HTR-8/SVneo (cell line): ENCODE data around the gene MAGEF1.

Experiments used
- DNase-seq: peaks from one replicate; pipeline ENCODE4 v3.0.0; 2011; ENCODE audit warnings: low spot score, mixed read lengths; ENCODE audit not compliant: insufficient read length
- FAIRE-seq: peaks from 2 replicates; lab custom pipeline; 2011; peaks lifted over from hg19 to GRCh38; lab: Jason Lieb, UNC

Gene MAGEF1

GRCh38 chr3:184711493-184712247, at the start of gene MAGEF1:
MAGEF1 (minus strand) TSS chr3:184712064; CDS start chr3:184711821, 243 bp downstream.
- DNase-seq (peak; percentile 92), FAIRE-seq (peak; percentile 57)

- no peak for DNase-seq
Measured at GRCh38 chr3:184761075-184761841, 49.4 kb upstream of the MAGEF1 start.

GRCh38 chr3:184760337-184761074, 48.6 kb upstream of the MAGEF1 start:
- FAIRE-seq (no peak), DNase-seq (no peak)

More at GRCh38 chr3:184761075-184761841, 49.4 kb upstream of the MAGEF1 start:
- FAIRE-seq = no peak

- FAIRE-seq (no peak), DNase-seq (no peak)
Measured at GRCh38 chr3:184759666-184760200, 47.9 kb upstream of the MAGEF1 start.

- DNase-seq (no peak), FAIRE-seq (no peak)
Measured at GRCh38 chr3:184758056-184758455, 46.2 kb upstream of the MAGEF1 start.

GRCh38 chr3:184757022-184757651, 45.3 kb upstream of the MAGEF1 start:
- DNase-seq (peak; percentile 66), FAIRE-seq (no peak)

- no peak for FAIRE-seq
- DNase-seq = no peak
Measured at GRCh38 chr3:184756151-184757021, 44.5 kb upstream of the MAGEF1 start.

GRCh38 chr3:184755315-184755731, 43.5 kb upstream of the MAGEF1 start:
- no peak for FAIRE-seq
- no peak for DNase-seq

- FAIRE-seq (no peak), DNase-seq (no peak)
Measured at GRCh38 chr3:184752361-184752760, 40.5 kb upstream of the MAGEF1 start.

- FAIRE-seq (peak; percentile 40), DNase-seq (no peak)
Measured at GRCh38 chr3:184751204-184752040, 39.6 kb upstream of the MAGEF1 start.

GRCh38 chr3:184750349-184751083, 38.7 kb upstream of the MAGEF1 start:
- FAIRE-seq (no peak), DNase-seq (no peak)

- no peak for DNase-seq
- no peak for FAIRE-seq
Measured at GRCh38 chr3:184749168-184749744, 37.4 kb upstream of the MAGEF1 start.

GRCh38 chr3:184748219-184749135, 36.6 kb upstream of the MAGEF1 start:
- DNase-seq (no peak), FAIRE-seq (no peak)

GRCh38 chr3:184746131-184747120, 34.6 kb upstream of the MAGEF1 start:
- FAIRE-seq (no peak), DNase-seq (no peak)

- FAIRE-seq (no peak), DNase-seq (no peak)
Measured at GRCh38 chr3:184745526-184745925, 33.7 kb upstream of the MAGEF1 start.
